Activated CD4-positive, alpha-beta T cell treated with anti-CD3 and anti-CD28 coated beads for 48 hours (primary cell): Measurements from ENCODE around the gene SPAG4.

Source experiments
- DNase-seq: peaks from one replicate; pipeline ENCODE4 v3.0.0-alpha.2; 2020

The SPAG4 gene

GRCh38 chr20:35660122-35660937, 44.7 kb downstream of the SPAG4 start:
- DNase-seq = peak; percentile 68

GRCh38 chr20:35661053-35661452, 45.4 kb downstream of the SPAG4 start:
- no peak for DNase-seq

GRCh38 chr20:35661908-35662307, 46.3 kb downstream of the SPAG4 start:
- no peak for DNase-seq

- peak; percentile 32 for DNase-seq
Observed at GRCh38 chr20:35662551-35662950, 46.9 kb downstream of the SPAG4 start.

DNA sequence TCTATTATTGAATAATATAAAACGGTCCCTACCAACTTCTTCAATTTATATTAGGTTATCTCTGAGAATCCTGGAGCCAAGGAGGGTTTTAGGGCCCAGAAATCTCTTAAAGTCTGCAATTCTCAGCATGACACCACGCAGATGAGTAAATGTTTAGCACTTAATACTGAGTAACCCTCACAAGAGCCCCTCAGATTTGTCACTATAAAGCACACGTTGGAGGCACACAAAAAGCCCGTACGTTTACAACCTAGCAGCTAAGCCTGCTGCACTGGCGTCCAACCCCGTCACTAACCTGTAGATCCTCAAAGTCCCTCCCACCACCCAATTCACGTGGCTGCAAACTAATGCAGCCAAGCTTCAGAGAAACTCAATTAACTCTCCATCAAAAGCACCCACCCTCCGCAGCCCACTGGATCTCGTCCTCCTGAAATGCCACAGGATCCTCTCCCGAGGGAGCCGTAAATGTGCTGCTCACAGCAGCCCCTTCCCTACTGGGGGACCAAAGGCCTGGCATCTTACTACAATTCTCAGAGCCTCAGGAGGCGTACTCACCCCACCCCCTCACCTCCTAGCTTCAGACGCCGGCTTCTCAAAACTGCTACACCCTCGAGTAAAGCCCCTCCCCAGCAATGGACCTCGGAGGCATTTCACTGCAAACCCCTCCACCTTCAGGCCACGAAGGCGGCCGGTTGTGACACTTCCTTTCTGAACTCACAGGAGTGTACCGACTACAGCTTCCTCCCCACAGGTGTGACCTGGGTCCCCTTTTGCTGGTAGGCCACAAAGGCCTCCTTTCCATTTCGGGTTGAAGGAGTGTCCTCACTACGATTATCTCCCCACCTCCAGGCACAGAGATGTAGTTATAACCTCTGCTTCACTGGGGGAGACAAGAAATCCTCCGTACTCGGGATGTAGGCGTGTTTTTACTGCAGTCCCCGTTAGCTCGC, 48.2 kb downstream of the SPAG4 start:
- DNase-seq = peak; percentile 73

GRCh38 chr20:35664466-35665206, 49.0 kb downstream of the SPAG4 start, which contains the start of the genes CPNE1 and RBM12:
TSS of gene CPNE1 (minus strand) at chr20:35664900. CDS start at chr20:35632923, 31,977 bp downstream.
TSS of gene RBM12 (minus strand) at chr20:35664900. CDS start at chr20:35655322, 9,578 bp downstream.
- peak; percentile 95 for DNase-seq

GRCh38 chr20:35665949-35666288, 50.3 kb downstream of the SPAG4 start:
- DNase-seq = no peak

DNA sequence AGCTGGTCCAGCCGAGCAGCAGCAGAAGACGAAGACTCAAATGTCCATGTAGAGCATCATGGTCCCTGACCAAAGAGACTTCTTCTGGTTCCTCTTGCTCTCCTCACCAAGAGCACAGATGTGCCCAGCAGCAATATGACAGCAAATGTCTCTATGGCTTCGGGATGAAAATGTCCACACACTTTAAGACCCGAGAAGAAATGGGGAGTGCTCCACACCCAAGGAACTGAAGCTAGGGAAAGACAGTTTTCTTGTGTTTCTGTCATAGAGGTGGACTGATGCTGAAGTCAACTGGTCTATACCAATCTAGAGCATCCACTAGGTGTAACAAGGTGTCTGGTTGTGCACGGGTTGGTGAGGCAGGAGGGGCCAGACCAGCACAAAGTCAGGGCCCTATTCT, 53.6 kb downstream of the SPAG4 start:
- DNase-seq = no peak

DNA sequence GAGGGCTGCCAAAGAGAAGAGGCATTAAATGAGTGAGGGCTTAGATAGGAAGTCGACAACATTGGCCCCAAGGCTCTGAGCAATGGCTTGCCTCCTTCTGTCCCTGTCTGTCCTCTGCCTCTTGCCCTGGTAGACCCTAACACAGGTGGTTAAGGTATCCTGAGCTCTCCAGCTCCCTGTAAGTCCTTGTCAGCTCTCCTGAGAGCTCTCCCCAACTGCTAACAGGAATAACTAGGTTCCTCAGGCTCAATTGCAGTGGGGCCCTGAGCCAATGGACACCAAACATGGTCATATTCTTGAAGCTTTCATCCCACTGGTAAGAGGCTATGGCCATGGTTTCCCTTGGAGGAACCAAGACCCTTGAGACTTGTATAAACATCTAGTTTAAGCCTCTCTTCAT, 54.1 kb downstream of the SPAG4 start:
- no peak for DNase-seq
